GM12865 (cell line): ENCODE measurements around the gene C3AR1.

Experiments used
- DNase-seq: peaks from one replicate; pipeline ENCODE4 v3.0.0; 2010; ENCODE audit warnings: low read depth
- H3K4me3 ChIP-seq: 2 replicates; pipeline ENCODE4 v1.5.1; 2011; ENCODE audit warnings: mild to moderate bottlenecking, low read depth, low read length, control low read depth
- TF ChIP-seq, protein P1 (sequence below): IDR thresholded peaks from 2 replicates; pipeline ENCODE4 v1.5.1; 2011; ENCODE audit warnings: low read length, control low read depth, low read depth, inconsistent platforms; ENCODE audit not compliant: insufficient read depth; ENCODE audit errors: missing control alignments

Gene C3AR1

DNA sequence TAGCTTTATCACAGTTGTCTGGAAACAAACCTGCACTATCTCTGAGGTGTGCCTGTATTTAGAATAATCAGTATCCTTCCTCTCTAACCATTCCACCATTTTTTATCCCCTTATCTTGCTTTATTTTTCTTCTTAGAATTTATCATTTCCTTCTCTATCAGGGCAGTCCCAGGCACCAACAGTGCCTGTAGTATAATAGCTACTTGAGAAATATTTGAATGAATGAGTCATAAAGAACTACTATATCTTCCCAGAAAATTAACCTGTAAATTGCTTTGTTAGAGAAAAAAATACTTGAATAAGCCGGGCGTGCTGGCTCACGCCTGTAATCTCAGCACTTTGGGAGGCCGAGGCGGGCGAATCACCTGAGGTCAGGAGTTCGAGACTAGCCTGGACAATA lies 54.8 kb downstream of the C3AR1 start:
- TF ChIP-seq, protein P1, sequence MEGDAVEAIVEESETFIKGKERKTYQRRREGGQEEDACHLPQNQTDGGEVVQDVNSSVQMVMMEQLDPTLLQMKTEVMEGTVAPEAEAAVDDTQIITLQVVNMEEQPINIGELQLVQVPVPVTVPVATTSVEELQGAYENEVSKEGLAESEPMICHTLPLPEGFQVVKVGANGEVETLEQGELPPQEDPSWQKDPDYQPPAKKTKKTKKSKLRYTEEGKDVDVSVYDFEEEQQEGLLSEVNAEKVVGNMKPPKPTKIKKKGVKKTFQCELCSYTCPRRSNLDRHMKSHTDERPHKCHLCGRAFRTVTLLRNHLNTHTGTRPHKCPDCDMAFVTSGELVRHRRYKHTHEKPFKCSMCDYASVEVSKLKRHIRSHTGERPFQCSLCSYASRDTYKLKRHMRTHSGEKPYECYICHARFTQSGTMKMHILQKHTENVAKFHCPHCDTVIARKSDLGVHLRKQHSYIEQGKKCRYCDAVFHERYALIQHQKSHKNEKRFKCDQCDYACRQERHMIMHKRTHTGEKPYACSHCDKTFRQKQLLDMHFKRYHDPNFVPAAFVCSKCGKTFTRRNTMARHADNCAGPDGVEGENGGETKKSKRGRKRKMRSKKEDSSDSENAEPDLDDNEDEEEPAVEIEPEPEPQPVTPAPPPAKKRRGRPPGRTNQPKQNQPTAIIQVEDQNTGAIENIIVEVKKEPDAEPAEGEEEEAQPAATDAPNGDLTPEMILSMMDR = no peak
- no peak overlapping the region for H3K4me3 ChIP-seq
- DNase-seq = no peak
